ENCODE data around the gene RAB44.
A peak's percentile ranks its signal among the peaks of the same experiment; 100 is the strongest.

RAB44 gene

GRCh38 chr6:36670271-36670670, 27.4 kb upstream of the RAB44 start:
- DNase-seq = no peak

GRCh38 chr6:36671687-36672375, 25.8 kb upstream of the RAB44 start:
- DNase-seq = no peak

- DNase-seq = no peak
These were observed 23.7 kb upstream of the RAB44 start for GRCh38 chr6:36673882-36674281.

GRCh38 chr6:36674942-36675341, 22.7 kb upstream of the RAB44 start:
- no peak for DNase-seq

GRCh38 chr6:36676141-36677058, 21.2 kb upstream of the RAB44 start:
- no peak for DNase-seq

- no peak for DNase-seq
These were observed 20.4 kb upstream of the RAB44 start for GRCh38 chr6:36677059-36677749.

GRCh38 chr6:36677753-36678487, 19.7 kb upstream of the RAB44 start:
- DNase-seq = no peak

- DNase-seq = peak; percentile 83
These were observed 19.1 kb upstream of the RAB44 start, which contains the start of gene CDKN1A for GRCh38 chr6:36678488-36679042. Gene CDKN1A (plus strand): TSS chr6:36678714. CDS start chr6:36684102, 5,388 bp downstream.

- DNase-seq = peak; percentile 38
These were observed 18.4 kb upstream of the RAB44 start for GRCh38 chr6:36679043-36679833.

GRCh38 chr6:36682328-36683144, 15.1 kb upstream of the RAB44 start:
- DNase-seq = peak; percentile 77

GRCh38 chr6:36683145-36683655, 14.4 kb upstream of the RAB44 start:
- DNase-seq = no peak

GRCh38 chr6:36683656-36684446, 13.8 kb upstream of the RAB44 start:
- no peak for DNase-seq

- no peak for DNase-seq
These were observed 13.2 kb upstream of the RAB44 start for GRCh38 chr6:36684447-36684812.

GRCh38 chr6:36685166-36685924, 12.3 kb upstream of the RAB44 start:
- no peak for DNase-seq

- DNase-seq = no peak
These were observed 11.5 kb upstream of the RAB44 start for GRCh38 chr6:36685926-36686667.

- DNase-seq = no peak
These were observed 10.7 kb upstream of the RAB44 start for GRCh38 chr6:36686668-36687513.
